WTC11 (cell line): Measurements from ENCODE around the gene PAK1.

ENCODE experiments used
- CTCF ChIP-seq: fragments of 200-600 bp; IDR thresholded peaks from 2 replicates; pipeline ENCODE4 v1.8.0; 2022; ENCODE audit warnings: antibody characterized with exemption
- ZNF219 ChIP-seq: sonication (generic); formaldehyde crosslinking; IDR thresholded peaks from 2 replicates; pipeline ENCODE4 v1.8.0; 2023; ENCODE audit warnings: missing genetic modification reagents, mild to moderate bottlenecking, borderline replicate concordance

GRCh38 chr11:77395460-77396173, 78.3 kb downstream of the PAK1 start:
- TF ChIP-seq CTCF, result no peak
- TF ChIP-seq ZNF219, result no peak
